Posterior vena cava (tissue), 2 donors: ENCODE measurements around the gene MROH2A. TPM values are rescaled to one million over a fixed set of nuclear protein-coding genes. Genes with fewer than 3 reads are reported as not detected.
A peak's percentile ranks its signal among the peaks of the same experiment; 100 is the strongest.

ENCODE experiments used
- DNase-seq: peaks from one replicate; pipeline ENCODE4 v3.0.0-alpha.2; 2020; ENCODE audit warnings: low spot score
- intact Hi-C, 2 donors: fragments of 100-400 bp; cut with DNase I; formaldehyde crosslinking; loops; one replicate each; pipeline versions ENCODE4 v1.14.1 to v1.14.2; 2022 to 2023
- total RNA-seq, 2 donors: library from RNA; stranded (reverse); fragmentation: NEBNext Ultra II Directional; extraction: Animal tissue kit (Norgen Biotek cat#: 25700); gene quantifications; one replicate each; pipeline ENCODE4 v1.2.1, GENCODE V29; 2021
- donor health status: DM: yes; HTN: yes; CAD: no.
- donor health status: DM: yes; HTN: yes; CAD: no.

MROH2A gene
- total RNA-seq, 2 donors from 2014 or later = not detected

GRCh38 chr2:233828546-233829192 lies 50.5 kb downstream of the MROH2A start:
- DNase-seq = peak; percentile 73

GRCh38 chr2:233829193-233830110 lies 51.3 kb downstream of the MROH2A start:
- intact Hi-C loops = no loop called here
- peak; percentile 66 for DNase-seq

More at GRCh38 chr2:233828546-233829192, 50.5 kb downstream of the MROH2A start:
- intact Hi-C loops = no loop called here

- intact Hi-C loops = no loop called here
- DNase-seq = peak; percentile 68
Observed at GRCh38 chr2:233830111-233830802, 52.1 kb downstream of the MROH2A start.

GRCh38 chr2:233831011-233831721 lies 53.0 kb downstream of the MROH2A start:
- DNase-seq = peak; percentile 53
- intact Hi-C loops = no loop called here

- DNase-seq = peak; percentile 26
- intact Hi-C loops = no loop called here
Observed at GRCh38 chr2:233831861-233832260, 53.7 kb downstream of the MROH2A start.

- intact Hi-C loops = no loop called here
- DNase-seq = no peak
Observed at GRCh38 chr2:233832414-233832813, 54.3 kb downstream of the MROH2A start.

- intact Hi-C loops = no loop called here
- DNase-seq = peak; percentile 45
Observed at GRCh38 chr2:233832869-233833311, 54.8 kb downstream of the MROH2A start.

GRCh38 chr2:233833345-233833744 lies 55.2 kb downstream of the MROH2A start:
- DNase-seq = peak; percentile 38
- intact Hi-C loops = no loop called here

GRCh38 chr2:233835230-233836186 lies 57.4 kb downstream of the MROH2A start:
- intact Hi-C loops = no loop called here
- DNase-seq = peak; percentile 34

- DNase-seq = peak; percentile 51
- intact Hi-C loops = no loop called here
Observed at GRCh38 chr2:233836359-233836758, 58.2 kb downstream of the MROH2A start.

- intact Hi-C loops = no loop called here
- DNase-seq = peak; percentile 40
Observed at GRCh38 chr2:233837694-233838229, 59.6 kb downstream of the MROH2A start.

- DNase-seq = peak; percentile 35
Observed at GRCh38 chr2:233838251-233838650, 60.1 kb downstream of the MROH2A start.

GRCh38 chr2:233838726-233839446 lies 60.8 kb downstream of the MROH2A start:
- DNase-seq = peak; percentile 76
- intact Hi-C loops = no loop called here

More at GRCh38 chr2:233838251-233838650, 60.1 kb downstream of the MROH2A start:
- intact Hi-C loops = no loop called here

- intact Hi-C loops = no loop called here
Observed at GRCh38 chr2:233839447-233839820, 61.3 kb downstream of the MROH2A start.

GRCh38 chr2:233840520-233840919 lies 62.4 kb downstream of the MROH2A start:
- intact Hi-C loops = no loop called here
- peak; percentile 50 for DNase-seq

More at GRCh38 chr2:233839447-233839820, 61.3 kb downstream of the MROH2A start:
- peak; percentile 51 for DNase-seq

GRCh38 chr2:233841183-233841582 lies 63.1 kb downstream of the MROH2A start:
- intact Hi-C loops = no loop called here
- no peak for DNase-seq
